Measurements from ENCODE around the gene LCE1D.
A peak's percentile ranks its signal among the peaks of the same experiment; 100 is the strongest.

Gene LCE1D

GRCh38 chr1:152796421-152796820 is at the start of gene LCE1D:
TSS of gene LCE1D (plus strand) at chr1:152796721. CDS start at chr1:152797795, 1,074 bp downstream.
- DNase-seq = no peak

DNA sequence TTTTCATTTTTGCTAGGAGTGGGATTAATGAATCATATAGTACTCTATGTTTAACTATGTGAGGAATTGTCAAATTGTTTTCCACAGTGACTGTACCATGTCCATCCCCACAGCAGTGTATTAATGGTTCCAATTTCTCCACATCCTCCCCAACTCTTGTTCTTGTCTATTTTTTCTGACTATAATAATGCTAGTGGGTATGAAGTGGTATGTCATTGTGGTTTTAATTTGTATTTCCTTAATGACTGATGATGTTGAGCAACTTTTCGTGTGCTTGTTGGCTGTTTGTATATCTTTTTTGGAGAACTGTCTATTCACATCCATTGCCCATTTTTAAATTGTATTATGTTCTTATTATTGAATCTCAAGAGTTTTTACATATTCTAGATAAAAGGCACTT is 48.7 kb upstream of the LCE1D start:
- peak; percentile 9 for DNase-seq

- no peak for DNase-seq
These were observed 44.3 kb upstream of the LCE1D start for GRCh38 chr1:152752225-152752624.

GRCh38 chr1:152753586-152753985 is 42.9 kb upstream of the LCE1D start:
- no peak for DNase-seq

DNA sequence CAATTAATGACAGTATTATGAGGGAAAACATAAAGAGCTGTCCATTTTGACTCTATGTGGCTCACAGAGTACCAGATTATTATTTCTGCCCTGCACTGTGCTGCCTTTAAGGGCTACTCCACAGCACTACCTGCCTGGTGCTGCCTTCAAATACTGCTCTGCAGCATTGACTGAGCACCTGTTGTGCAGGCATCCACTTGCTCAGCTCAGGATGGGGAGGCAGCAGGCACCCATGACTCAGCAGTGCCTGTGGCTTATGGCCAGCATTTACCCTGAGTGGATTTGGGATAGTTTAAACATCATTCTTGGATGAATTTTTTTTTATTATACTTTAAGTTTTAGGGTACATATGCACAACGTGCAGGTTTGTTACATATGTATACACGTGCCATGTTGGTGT is 39.6 kb upstream of the LCE1D start:
- DNase-seq = no peak

- DNase-seq = no peak
These were observed 38.8 kb upstream of the LCE1D start, which contains the start of gene KPRP for GRCh38 chr1:152757747-152758146. TSS of gene KPRP (plus strand) at chr1:152758025. CDS start at chr1:152759589, 1,564 bp downstream.

DNA sequence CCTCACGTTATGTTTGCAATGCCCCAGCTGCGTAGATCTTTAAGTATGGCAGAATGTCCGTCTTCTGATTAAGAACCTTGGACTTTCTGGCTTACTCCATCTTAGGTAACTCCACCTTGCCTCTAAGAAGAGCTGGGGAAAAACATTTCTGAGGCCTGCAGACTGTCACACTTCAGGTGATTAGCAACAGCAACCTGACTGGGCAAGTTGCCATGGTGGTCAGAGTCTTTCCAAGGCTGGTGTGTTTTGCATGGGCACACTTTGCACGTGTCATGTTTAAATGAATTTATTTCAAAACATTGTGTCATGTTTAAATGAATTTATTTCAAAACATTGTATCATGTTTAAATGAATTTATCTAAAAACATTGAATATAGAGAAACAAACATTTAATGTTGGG is 37.9 kb upstream of the LCE1D start:
- no peak for DNase-seq

DNA sequence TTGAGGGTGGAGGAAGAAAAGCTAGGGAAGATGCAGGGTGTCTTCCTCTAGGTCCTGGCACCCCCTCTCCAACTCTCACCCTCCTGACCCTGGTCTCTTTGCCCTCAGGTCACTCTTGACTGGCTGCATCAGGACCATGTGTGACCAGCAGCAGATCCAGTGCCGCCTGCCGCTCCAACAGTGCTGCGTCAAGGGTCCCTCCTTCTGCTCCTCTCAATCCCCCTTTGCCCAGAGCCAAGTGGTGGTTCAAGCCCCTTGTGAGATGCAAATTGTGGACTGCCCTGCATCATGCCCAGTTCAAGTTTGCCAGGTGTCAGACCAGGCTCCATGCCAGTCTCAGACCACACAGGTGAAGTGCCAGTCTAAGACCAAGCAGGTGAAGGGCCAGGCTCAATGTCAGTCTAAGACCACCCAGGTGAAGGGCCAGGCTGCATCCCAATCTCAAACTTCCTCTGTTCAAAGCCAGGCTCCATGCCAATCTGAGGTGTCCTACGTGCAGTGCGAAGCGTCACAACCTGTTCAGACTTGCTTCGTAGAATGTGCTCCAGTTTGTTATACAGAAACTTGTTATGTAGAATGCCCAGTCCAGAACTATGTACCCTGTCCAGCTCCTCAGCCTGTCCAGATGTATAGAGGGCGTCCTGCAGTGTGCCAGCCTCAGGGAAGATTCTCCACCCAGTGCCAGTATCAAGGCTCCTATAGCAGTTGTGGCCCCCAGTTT is 36.9 kb upstream of the LCE1D start:
- no peak for DNase-seq

GRCh38 chr1:152760551-152761190 is 35.9 kb upstream of the LCE1D start:
- DNase-seq = no peak

GRCh38 chr1:152761609-152762213 is 34.8 kb upstream of the LCE1D start:
- no peak for DNase-seq

DNA sequence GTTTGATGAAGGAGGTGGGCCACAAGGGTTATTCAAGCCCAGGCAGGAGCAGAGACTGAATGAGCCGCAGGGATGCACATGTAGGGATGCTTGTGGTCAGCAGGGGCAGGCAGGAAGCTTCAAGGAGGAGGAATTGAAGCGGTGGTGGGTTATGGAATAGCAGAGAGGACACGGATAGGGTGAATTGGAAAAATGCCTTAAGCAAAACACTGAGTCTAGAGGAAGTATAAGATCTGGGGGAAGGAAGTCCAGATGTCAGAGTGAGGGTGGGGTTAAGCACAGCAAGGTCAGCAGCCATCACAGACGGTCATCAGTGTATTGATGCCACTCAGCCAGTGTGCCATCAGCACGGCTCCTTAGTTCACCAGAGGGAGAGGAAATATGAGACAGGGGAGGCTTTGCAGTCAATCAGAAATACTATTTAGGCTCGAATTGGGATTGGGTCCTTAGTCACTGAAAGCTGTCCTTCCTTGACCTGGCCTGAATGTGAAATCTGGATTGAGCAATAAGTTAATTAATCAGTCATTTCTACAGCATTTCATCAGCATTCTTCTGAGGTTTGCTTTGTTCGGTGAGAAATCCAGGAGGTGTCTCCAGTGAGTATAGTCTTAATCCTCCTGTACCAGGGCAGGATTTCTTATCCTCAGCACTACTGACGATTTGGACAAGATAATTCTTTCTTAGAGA is 27.5 kb upstream of the LCE1D start:
- no peak for DNase-seq

- no peak for DNase-seq
These were observed 26.1 kb upstream of the LCE1D start for GRCh38 chr1:152770411-152770810.

- DNase-seq = no peak
These were observed 21.6 kb upstream of the LCE1D start, which contains the start of gene LCE1F for GRCh38 chr1:152774875-152775274. TSS of gene LCE1F (plus strand) at chr1:152775140. CDS start at chr1:152776372, 1,232 bp downstream.

- DNase-seq = no peak
These were observed 20.2 kb upstream of the LCE1D start for GRCh38 chr1:152776361-152776760.

GRCh38 chr1:152777510-152778137 is 18.9 kb upstream of the LCE1D start:
- DNase-seq = peak; percentile 48

- DNase-seq = no peak
These were observed 13.4 kb upstream of the LCE1D start for GRCh38 chr1:152783095-152783494.

DNA sequence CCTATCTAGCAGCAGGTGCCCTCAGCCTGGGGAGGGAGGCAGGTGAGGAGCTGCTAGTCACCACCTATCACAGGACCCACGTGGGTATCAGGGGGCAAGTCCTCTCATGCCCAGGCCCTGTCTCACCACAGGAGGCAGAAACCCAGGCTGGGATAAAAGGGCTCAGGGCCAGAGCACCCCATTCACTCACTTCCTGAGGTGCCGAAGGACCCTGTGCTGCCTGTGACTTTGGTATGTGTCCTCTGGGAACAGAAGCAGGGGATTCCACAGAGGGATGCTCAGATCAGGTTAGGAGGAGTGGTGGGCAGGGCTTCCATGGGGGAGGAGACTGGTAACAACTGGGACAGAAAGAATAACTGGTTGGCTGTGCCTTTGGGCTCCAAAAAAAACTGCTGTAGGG is 10.4 kb upstream of the LCE1D start, which contains the start of gene LCE1E:
Gene LCE1E (plus strand): TSS at position 181 of the 400 bp plus-strand sequence. CDS start 1,043 bp downstream, outside the sequence.
- no peak for DNase-seq

- no peak for DNase-seq
These were observed 835 bp upstream of the LCE1D start for GRCh38 chr1:152795686-152796085.

GRCh38 chr1:152801333-152801732 is 4.8 kb downstream of the LCE1D start:
- no peak for DNase-seq

GRCh38 chr1:152806576-152806975 is 10.1 kb downstream of the LCE1D start, which contains the start of gene LCE1C:
TSS of gene LCE1C (minus strand) at chr1:152806651. CDS start at chr1:152805478, 1,173 bp downstream.
- DNase-seq = no peak

GRCh38 chr1:152811050-152811449 is 14.5 kb downstream of the LCE1D start:
- no peak for DNase-seq

DNA sequence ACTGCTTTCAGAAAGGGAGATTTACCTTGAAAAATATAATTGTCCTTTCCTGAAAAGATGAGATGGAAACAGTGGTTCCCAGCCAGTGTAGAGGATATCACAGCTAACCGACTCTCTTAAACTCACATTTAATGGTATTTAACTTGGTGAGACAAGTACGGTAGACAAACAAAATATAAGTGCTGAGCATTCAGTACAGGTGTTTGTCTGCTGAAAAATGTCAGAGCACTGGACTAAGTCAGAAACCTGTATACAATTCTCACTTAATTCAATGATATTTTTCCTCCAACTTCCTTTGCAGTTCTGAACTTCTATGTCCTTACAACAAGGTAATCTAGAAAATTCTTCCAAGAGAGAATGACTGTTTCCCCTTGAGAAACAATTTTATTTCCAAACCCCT is 15.2 kb downstream of the LCE1D start, which contains the start of gene LCE1B:
Gene LCE1B (plus strand): TSS at position 301 of the 400 bp plus-strand sequence. CDS start 476 bp downstream, outside the sequence.
- no peak for DNase-seq
